GM21526 (cell line): ENCODE measurements around the gene ZNF799.
"Not testable (repeated sequence)": the region's sequence is repeated elsewhere in the genome, so short reads cannot be mapped to it uniquely, and the experiment has no call there.

Experiments used
- ATAC-seq: cut with Tn5 transposase; IDR thresholded peaks from one replicate; pipeline ENCODE4 v1.9.1; 2021; ENCODE audit warnings: moderate library complexity; ENCODE audit not compliant: unreplicated experiment, low FRiP score

Gene ZNF799

DNA sequence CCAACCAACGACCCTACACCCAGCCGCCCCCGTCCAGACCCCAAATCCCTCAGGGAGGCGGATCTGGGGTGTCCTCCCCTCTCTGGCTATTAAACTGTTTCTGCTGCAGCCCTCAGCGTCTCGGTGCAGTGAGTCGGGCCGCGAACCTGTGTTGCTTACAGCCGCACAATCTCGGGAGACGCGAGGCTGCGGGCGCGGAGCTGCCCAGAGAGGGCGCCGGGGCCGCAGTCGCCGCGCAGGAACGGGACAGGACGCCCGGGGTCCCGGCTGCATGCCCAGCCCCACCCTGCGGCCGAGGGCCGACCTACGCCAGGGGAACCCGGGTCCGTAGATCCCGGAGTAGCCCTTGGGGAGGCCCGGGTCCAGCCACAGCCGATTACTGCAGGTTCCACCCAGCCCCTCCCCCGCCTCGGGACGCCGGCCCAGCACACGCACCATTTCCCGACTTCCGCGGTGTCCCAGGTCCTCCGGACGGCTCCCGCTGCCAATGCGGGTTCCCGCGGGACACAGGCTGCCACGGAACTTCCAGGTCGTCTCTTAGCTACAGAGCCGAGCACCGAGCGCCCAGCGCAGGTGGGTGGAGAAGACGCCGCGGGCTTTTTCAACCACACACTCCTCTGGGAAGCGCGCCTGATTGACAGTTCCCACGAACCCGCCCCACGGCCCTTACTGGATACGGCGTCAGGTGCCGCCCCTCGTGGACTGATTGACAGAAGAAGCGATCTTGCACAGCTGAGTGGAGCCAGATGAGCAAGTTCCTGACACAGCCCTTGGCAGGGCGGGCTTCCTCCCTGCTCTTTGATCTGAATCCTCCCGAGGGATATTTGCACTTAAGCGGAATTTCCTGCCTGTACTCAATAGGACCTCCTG lies at the start of gene ZNF799:
Gene ZNF799 (minus strand): TSS at position 639 of the 870 bp plus-strand sequence. CDS start 201 bp downstream, at position 438.
- peak; percentile 75 for ATAC-seq

DNA sequence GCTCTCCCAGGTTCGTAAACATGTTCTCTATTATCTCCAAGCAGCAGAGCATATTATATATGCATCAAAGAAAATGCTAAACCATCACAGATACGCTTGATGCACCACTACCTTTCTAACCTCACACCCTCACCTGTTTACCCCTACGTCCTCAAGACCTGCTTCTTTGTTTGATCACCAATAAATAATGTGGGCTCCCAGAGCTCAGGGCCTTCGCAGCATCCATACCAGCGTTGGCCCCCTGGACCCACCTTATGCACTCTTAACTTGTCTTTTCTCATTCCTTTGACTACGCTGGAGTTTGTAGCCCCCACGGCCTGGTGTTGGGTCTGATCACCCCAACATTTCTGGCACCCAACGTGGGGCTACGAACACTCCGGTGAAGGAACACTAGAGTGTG lies 49.8 kb upstream of the ZNF799 start:
- no peak for ATAC-seq

DNA sequence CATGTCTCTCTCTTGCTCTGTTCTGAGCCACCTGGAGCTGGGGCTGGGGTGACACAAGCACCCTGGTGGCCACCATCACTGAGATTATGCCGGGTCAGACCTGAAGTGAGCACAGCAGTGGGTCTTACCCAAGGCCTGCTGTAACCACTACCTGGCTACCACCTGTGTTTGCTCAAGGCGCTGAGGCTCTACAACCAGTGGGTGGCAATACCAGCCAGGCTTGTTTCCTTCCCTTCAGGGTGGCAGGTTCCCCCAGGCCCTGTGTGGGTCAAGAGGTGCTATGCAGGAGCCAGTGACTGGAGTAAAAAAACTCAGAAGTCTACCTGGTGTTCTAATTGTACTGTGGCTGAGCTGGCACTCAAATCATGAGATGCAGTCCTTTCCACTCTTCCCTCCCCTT lies 47.7 kb upstream of the ZNF799 start:
- no peak for ATAC-seq

DNA sequence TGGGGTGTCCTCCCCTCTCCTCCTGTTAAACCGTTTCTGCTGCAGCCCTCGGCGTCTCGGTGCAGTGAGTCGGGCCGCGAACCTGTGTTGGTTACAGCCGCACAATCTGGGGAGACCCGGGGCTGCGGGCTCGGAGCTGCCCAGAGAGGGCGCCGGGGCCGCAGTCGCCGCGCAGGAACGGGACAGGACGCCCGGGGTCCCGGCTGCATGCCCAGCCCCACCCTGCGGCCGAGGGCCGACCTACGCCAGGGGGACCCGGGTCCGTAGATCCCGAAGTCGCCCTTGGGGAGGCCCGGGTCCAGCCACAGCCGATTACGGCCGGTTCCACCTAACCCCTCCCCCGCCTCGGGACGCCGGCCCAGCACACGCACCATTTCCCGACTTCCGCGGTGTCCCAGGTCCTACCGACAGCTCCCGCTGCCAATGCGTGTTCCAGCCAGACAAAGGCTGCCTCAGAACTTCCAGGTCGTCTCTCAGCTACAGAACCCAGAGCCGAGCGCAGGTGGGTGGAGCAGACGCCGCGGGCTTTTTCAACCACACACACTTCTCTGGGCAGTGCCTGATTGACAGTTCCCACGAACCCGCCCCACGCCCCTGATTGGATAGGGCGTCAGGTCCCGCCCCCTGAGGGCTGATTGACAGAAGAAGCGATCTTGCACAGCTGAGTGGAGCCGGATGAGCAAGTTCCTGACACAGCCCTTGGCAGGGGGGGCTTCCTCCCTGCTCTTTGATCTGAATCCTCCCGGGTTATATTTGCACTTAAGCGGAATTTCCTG lies 39.7 kb upstream of the ZNF799 start, which contains the start of gene ZNF443:
Gene ZNF443 (minus strand): TSS at position 481 of the 776 bp plus-strand sequence. CDS start 107 bp downstream, at position 374.
- ATAC-seq, result peak; percentile 93

DNA sequence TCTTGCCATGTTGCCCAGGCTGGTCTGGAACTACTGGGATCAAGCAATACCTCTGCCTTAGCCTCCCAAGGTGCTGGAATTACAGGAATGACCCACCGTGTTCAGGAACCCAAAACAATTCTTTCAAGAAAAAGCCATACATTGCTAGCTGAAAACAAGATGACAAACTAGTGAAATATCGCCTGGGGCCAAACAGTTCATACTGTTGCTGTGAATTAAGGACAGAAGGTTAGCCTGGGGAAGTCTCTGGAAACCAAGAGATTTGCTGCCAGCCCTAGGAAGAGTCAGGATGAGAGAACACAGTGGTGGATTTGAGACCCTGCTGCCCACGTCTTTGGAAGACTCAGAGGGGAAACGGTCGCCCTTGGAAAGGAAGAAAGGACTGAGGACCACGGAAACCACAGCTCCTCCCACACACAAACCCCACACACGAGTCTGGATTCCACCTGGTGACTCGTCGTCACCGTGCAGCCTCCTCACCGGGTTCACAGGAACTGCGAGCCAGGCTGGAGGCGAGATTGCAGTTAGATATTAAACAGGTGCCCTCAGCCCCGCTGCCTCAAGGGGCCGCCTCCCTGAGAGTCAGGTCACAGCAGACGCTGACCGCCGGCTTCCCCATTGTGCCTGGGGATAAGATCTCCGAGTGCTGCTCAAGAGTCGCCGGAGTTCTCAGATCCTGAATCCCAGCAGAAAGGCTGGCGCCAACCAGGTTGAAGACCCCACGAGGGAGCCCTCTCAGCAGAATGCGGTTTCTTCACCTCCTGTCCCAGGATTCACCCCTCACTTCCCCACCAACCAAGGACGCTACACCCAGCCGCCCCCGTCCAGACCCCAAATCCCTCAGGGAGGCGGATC lies 38.8 kb upstream of the ZNF799 start:
- ATAC-seq, result not testable (repeated sequence)

DNA sequence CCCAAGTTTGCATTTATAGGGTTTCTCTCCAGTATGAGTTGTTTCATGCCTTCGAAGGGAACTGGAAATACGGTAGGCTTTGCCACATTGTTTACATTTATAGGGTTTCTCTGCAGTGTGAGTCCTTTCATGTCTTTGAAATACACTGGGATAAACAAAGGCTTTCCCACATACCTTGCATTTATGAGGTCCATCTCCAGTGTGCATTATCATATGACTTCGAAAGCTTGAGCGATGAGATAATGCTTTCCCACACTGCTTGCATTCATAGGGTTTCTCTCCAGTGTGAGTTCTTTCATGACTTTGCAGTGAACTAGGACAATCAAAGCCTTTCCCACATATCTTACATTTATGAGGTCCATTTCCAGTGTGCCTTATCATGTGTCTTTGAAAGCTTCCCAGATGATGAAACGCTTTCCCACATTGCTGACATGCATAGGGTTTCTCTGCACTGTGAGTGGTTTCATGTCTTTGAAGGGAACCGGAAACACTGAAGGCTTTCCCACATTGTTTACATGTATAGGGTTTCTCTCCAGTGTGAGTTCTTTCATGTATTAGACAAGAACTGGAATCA lies 29.7 kb upstream of the ZNF799 start:
- not testable (repeated sequence) for ATAC-seq

DNA sequence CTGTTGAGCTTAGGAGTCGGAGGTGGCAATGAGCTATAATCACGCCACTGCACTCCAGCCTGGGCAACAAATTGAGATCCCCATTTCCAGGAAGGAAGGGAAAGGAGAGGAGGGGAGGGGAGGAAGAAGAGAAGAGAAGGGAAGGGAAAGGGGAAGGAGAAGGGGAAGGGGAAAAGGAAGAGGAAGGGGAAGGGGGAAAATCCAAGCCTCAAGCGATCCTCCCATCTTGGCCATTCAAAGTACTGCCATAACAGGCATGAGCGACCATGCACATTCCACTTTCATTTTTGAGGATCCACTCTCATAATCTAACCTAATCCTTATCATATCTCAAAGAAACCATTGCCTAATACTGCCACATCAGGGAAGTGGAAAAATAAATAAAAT lies 24.8 kb upstream of the ZNF799 start:
- no peak for ATAC-seq

DNA sequence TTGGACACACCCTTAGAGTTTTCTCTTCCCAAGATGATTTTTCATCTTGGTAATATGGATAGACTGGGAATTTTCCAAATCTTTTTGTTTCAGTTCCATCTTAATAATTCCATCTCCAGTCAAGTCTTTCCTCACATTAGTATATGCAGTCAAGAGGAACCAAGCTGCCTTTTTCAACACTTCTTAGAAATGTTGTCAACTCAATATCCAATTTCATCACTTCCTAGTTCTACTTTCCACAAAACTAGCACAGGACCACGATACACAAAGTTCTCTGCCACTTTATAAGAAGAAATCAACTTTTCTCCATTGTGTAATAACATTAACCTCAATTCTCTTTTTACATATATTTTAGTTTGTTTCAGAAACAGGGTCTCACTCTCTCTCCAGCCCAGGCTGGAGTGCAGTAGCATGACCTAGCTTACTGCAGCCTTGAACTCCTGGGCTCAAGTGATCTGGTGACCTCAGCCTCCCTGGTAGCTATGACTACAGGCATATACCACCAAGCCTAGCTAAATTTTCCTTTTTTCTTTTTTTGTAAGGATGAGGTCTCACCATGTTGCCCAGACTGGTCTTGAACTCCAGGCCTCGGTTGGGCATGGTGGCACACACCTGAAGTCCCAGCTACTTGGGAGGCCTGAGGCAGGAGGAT lies 24.3 kb upstream of the ZNF799 start:
- no peak for ATAC-seq

DNA sequence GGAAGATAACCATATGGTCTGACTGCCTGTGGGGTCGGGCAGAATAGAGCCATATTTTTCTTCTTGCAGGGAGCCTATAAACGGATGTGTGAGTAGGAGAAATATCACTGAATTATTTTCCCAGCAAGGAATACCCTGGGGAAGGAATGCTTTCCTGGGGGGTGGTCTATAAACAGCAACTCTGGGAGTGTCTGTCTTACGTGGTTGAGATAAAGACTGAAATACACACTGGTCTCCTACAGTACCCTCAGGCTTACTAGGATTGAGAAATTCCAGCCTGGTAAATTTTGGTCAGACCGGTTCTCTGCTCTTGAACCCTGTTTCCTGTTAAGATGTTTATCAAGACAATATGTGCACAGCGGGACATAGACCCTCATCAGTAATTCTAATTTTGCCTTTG lies 16.2 kb upstream of the ZNF799 start:
- not testable (repeated sequence) for ATAC-seq

DNA sequence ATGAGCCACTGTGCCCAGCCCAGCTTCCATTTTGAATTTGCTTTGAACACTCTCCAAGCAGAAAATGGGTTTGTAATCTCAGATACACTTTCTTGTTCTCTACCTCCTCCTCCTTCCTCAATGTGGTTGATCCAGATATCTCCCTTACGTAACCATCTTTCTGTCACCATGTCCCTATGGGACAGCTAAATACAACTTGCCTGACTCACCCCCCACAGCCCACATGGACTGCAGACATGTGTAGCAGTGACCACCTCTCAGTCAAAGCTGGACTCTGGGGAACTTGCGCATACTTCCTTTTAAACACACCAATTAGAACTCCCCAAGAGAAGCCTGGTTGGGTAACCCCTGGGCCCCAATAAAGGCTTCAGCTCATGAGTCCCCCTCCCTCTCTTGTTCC lies 10.8 kb upstream of the ZNF799 start:
- no peak for ATAC-seq

DNA sequence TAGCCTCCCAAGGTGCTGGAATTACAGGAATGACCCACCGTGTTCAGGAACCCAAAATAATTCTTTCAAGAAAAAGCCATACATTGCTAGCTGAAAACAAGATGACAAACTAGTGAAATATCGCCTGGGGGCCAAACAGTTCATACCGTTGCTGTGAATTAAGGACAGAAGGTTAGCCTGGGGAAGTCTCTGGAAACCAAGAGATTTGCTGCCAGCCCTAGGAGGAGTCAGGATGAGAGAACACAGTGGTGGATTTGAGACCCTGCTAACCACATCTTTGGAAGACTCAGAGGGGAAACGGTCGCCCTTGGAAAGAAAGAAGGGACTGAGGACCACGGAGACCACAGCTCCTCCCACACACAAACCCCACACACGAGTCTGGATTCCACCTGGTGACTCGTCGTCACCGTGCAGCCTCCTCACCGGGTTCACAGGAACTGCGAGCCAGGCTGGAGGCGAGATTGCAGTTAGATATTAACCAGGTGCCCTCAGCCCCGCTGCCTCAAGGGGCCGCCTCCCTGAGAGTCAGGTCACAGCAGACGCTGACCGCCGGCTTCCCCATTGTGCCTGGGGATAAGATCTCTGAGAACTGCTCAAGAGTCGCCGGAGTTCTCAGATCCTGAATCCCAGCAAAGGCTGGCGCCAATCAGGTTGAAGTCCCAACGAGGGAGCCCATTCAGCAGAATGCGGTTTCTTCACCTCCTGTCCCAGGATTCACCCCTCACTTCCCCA lies 1.0 kb downstream of the ZNF799 start:
- peak; percentile 24 for ATAC-seq

DNA sequence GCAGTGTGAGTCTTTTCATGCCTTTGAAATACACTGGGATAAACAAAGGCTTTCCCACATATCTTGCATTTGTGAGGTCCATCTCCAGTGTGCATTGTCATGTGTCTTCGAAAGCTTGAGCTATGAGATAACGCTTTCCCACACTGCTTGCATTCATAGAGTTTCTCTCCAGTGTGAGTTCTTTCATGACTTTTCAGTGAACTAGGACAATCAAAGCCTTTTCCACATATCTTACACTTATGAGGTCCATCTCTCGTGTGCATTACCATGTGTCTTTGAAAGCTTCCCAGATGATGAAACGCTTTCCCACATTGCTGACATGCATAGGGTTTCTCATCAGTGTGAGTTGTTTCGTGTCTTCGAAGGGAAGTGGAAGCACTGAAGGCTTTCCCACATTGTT lies 9.9 kb downstream of the ZNF799 start:
- ATAC-seq, result not testable (repeated sequence)

DNA sequence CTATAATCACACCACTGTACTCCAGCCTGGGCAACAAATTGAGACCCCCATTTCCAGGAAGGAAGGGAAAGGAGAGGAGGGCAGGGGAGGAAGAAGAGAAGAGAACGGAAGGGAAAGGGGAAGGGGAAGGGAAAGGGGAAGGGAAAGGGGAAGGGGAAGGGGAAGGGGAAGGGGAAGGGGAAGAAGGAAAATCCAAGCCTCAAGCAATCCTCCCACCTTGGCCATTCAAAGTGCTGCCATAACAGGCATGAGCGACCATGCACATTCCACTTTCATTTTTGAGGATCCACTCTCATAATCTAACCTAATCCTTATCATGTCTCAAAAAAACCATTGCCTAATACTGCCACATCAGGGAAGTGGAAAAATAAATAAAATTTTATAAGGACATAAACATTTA lies 14.7 kb downstream of the ZNF799 start:
- ATAC-seq, result not testable (repeated sequence)

DNA sequence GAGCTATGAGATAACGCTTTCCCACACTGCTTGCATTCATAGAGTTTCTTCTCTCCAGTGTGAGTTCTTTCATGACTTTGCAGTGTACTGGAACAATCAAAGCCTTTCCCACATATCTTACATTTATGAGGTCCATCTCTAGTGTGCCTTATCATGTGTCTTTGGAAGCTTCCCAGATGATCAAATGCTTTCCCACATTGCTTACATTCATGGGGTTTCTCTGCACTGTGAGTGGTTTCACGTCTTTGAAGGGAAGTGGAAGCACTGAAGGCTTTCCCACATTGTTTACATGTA lies 20.7 kb downstream of the ZNF799 start:
- ATAC-seq, result no peak

DNA sequence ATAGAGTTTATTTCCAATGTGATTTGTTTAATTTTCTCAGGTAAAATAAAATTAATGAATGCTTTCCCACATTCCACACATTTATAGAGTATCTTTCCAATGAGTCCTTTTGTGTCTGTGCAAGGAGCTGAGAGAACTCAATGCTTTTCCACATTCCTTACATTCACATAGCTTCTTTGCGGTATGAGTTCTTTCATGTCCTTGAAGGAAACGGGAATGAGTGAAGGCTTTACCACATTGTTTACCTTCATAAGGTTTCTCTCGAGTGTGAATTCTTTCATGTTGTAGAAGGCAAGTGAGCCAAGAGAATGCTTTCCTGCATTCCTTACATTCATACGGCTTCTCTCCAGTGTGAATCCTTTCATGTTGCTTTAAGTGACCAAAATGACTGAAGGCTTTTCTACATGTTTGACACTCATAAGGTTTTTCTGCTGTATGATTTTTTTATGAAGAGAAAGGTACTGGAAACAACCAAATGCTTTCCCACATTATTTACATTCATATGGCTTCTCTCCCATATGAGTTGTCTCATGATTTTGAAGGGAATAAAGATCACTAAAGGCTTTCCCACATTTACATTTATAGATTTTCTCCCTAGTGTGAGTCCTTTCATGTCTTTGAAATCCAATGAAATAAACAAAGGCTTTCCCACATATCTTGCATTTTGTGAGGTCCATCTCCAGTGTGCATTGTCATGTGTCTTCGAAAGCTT lies 21.2 kb downstream of the ZNF799 start:
- ATAC-seq, result no peak

DNA sequence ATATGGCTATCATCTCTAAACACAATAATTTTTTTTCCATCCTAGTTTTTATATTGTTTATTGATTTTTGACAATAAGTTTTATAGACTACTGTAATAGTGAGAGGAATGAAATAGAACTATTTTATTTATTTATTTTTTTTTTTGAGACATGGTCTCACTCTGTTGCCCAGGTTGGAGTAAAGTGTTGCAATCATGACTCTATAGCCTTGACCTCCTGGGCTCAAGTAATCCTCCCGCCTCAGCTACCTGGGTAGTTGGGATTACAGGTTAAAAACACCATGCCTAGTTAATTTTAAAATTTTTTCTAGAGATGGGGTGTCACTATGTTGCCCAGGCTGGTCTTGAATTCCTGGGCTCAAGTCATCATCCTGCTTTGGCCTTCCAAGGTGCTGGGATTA lies 27.0 kb downstream of the ZNF799 start:
- no peak for ATAC-seq

DNA sequence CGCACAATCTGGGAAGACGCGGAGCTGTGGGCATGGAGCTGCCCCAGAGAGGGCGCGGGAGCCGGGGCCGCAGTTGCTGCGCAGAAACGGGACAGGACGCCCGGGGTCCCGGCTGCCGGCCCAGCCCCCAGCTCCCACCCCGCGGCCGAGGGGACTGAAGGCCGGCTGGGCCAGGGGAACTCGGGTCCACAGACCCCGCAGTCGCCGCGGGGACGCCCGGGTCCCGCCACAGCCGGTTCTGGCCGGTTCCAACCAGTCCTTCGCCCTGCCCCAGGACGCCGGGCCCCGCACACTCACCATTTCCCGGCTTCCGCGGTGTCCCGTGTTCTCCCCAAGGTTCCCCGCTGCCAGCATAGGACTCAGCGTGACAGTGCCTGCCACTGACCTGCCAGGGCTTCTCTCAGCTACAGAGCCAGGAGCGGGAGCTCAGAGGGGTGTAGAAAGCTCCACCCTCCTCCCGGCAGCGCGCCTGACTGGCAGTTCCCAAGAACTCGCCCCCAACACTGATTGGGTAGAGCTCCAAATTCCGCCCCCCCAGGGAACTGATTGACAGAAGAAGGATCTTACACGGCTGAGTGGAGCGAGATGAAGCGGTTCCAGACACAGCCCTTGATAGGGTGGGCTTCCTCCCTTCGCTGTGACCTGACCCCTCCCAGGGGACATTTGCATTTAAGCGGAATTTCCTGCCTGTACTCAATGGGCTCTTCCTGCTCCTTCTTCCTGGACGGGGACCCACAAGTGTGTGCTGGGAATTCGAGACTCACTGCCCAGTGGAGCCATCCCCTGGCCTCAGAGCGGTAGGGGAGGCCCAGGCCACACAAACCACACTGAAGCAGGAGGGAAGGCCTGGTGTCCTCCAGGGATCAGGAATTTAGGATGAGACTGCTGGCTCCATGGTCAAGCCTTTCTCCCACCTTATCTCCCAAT lies 35.6 kb downstream of the ZNF799 start, which contains the start of gene ZNF442:
Gene ZNF442 (minus strand): TSS at position 448 of the 927 bp plus-strand sequence. CDS start 2,052 bp downstream, outside the sequence.
- ATAC-seq, result peak; percentile 94
